ENCODE data around the gene ANKHD1. TPM values are rescaled to one million over a fixed set of nuclear protein-coding genes. Genes with fewer than 3 reads are reported as not detected.

ANKHD1 gene
- total and polyA plus RNA-seq, 9 of the 15 experiments (the other 6 are each of a cell fraction or from before 2014, with no cell fraction given): 38.9 to 138 (median 78.7) TPM

- TF ChIP-seq ZBTB33 (CRISPR knock-in tag; IDR thresholded peaks at IDR 0.05) (no peak), E2F4 (CRISPR knock-in tag; IDR thresholded peaks at IDR 0.05; ENCODE audit: low read depth) (no peak), RERE (CRISPR knock-in tag; IDR thresholded peaks at IDR 0.05; ENCODE audit: borderline replicate concordance) (no peak), GATAD2A (IDR thresholded peaks at IDR 0.05) (no peak)
Measured at GRCh38 chr5:140546851-140547507, 145.3 kb downstream of the ANKHD1 start (continued).
